GM04504 (cell line): ENCODE measurements around the gene MST1R.
"Not testable (repeated sequence)": the region's sequence is repeated elsewhere in the genome, so short reads cannot be mapped to it uniquely, and the experiment has no call there.

Source experiments
- DNase-seq: peaks from one replicate; pipeline ENCODE4 v3.0.0-alpha.2; 2012; ENCODE audit warnings: low read depth

The MST1R gene

GRCh38 chr3:49903451-49904424, at the start of gene MST1R:
TSS of gene MST1R (minus strand) at chr3:49903873. CDS start at chr3:49903609, 264 bp downstream.
- no peak for DNase-seq

- no peak for DNase-seq
Measured at GRCh38 chr3:49952924-49953323, 49.3 kb upstream of the MST1R start.

- DNase-seq: no peak
Measured at GRCh38 chr3:49942651-49943050, 39.0 kb upstream of the MST1R start.

GRCh38 chr3:49940667-49941249, 37.1 kb upstream of the MST1R start:
- DNase-seq: no peak

GRCh38 chr3:49939858-49940666, 36.4 kb upstream of the MST1R start, which contains the start of gene RBM6:
TSS of gene RBM6 (plus strand) at chr3:49940150. CDS start at chr3:49962642, 22,492 bp downstream.
- DNase-seq: peak; percentile 92

GRCh38 chr3:49937090-49937489, 33.4 kb upstream of the MST1R start:
- DNase-seq: no peak

- DNase-seq: not testable (repeated sequence)
Measured at GRCh38 chr3:49932281-49932680, 28.6 kb upstream of the MST1R start.

- DNase-seq: no peak
Measured at GRCh38 chr3:49930922-49931321, 27.2 kb upstream of the MST1R start.

- no peak for DNase-seq
Measured at GRCh38 chr3:49930168-49930690, 26.6 kb upstream of the MST1R start.

- DNase-seq: peak; percentile 71
Measured at GRCh38 chr3:49929291-49930167, 25.9 kb upstream of the MST1R start, which contains the start of gene MON1A. TSS of gene MON1A (minus strand) at chr3:49929811. CDS start at chr3:49913346, 16,465 bp downstream.

- DNase-seq: no peak
Measured at GRCh38 chr3:49928481-49929017, 24.9 kb upstream of the MST1R start.

- no peak for DNase-seq
Measured at GRCh38 chr3:49927798-49928197, 24.1 kb upstream of the MST1R start.

GRCh38 chr3:49926117-49926728, 22.6 kb upstream of the MST1R start:
- no peak for DNase-seq

GRCh38 chr3:49925485-49925884, 21.8 kb upstream of the MST1R start:
- DNase-seq: no peak

- DNase-seq: no peak
Measured at GRCh38 chr3:49924683-49925082, 21.0 kb upstream of the MST1R start.

- DNase-seq: not testable (repeated sequence)
Measured at GRCh38 chr3:49917806-49918590, 14.3 kb upstream of the MST1R start.

GRCh38 chr3:49916686-49917085, 13.0 kb upstream of the MST1R start:
- DNase-seq: no peak

GRCh38 chr3:49914906-49915305, 11.2 kb upstream of the MST1R start:
- no peak for DNase-seq

GRCh38 chr3:49912881-49913281, 9.2 kb upstream of the MST1R start:
- no peak for DNase-seq
